ENCODE measurements around the gene TRAPPC2L. TPM values are rescaled to one million over a fixed set of nuclear protein-coding genes. Genes with fewer than 3 reads are reported as not detected.

The TRAPPC2L gene
- total RNA-seq, 1 experiment from 2014 or later: 94.1 TPM

- no peak for TF ChIP-seq ZFX (IDR thresholded peaks at IDR 0.05)
- TF ChIP-seq ELF1 (IDR thresholded peaks at IDR 0.05; ENCODE audit: borderline replicate concordance, low read depth): no peak
- no peak for TF ChIP-seq MAX (IDR thresholded peaks at IDR 0.05)
- no peak for TF ChIP-seq EGR1 (IDR thresholded peaks at IDR 0.05; ENCODE audit: low read depth)
- no peak for TF ChIP-seq CEBPB (IDR thresholded peaks at IDR 0.05; ENCODE audit: low read depth)
- TF ChIP-seq JUND (IDR thresholded peaks at IDR 0.05): no peak
- TF ChIP-seq EZH2phosphoT487 (IDR thresholded peaks at IDR 0.05; ENCODE audit: borderline replicate concordance): no peak
- no peak for TF ChIP-seq EZH2 (IDR thresholded peaks at IDR 0.05)
Observed at GRCh38 chr16:88846088-88846487, 10.8 kb upstream of the TRAPPC2L start (continued).

GRCh38 chr16:88847654-88848053, 9.3 kb upstream of the TRAPPC2L start:
- Histone ChIP-seq H3K9me3 (ENCODE audit: control insufficient read depth in 1 of 2, insufficient read depth in 1 of 2, low read depth in 1 of 2, low read length in 2 of 2) (no peaks in the 10 kb centered on the region), H3K27me3 (ENCODE audit: insufficient read depth, low read length) (no peaks in the 10 kb centered on the region), H4K20me1 (ENCODE audit: insufficient read depth) (no peaks in the 10 kb centered on the region), H3K4me2 (ENCODE audit: low read length) (no peak overlapping the region), H2AFZ (ENCODE audit: low read depth, low read length, poor library complexity, severe bottlenecking) (no peak overlapping the region), H3K4me1 (ENCODE audit: control insufficient read depth in 1 of 2, insufficient read depth in 2 of 2, low read length in 2 of 2) (no peaks in the 10 kb centered on the region), H3K9me2 (ENCODE audit: insufficient read depth) (no peaks in the 10 kb centered on the region), H3K36me3 (ENCODE audit: control insufficient read depth in 1 of 2, insufficient read depth in 2 of 2, low read length in 2 of 2) (no peaks in the 10 kb centered on the region), H3K4me3 (replicated peaks in 1 of 2; ENCODE audit: low read depth in 1 of 2, low read length in 2 of 2) (no peak overlapping the region), H3K9ac (ENCODE audit: low read length) (no peak overlapping the region), H3K79me2 (ENCODE audit: insufficient read depth, low read length) (no peaks in the 10 kb centered on the region), H3K27ac (ENCODE audit: low read depth, low read length) (no peak overlapping the region)
- no peak for ATAC-seq
- DNase-seq (ENCODE audit: low read depth, low spot score): no peak
- CTCF ChIA-PET: no interaction called here
- POLR2A ChIA-PET: no interaction called here
- intact Hi-C loops (cut with micrococcal nuclease): no loop called here
- RAD21 ChIA-PET (ENCODE audit: low non-redundant PET in 1 of 2, low total read pairs in 2 of 2, uncharacterized antibody in 2 of 2, unreplicated experiment in 2 of 2): no interaction called here
- no TSS peak for BruUV-seq (replicated peaks)
- TF ChIP-seq RAD21 (IDR thresholded peaks at IDR 0.05; ENCODE audit: low read depth): no peak
- no peak for TF ChIP-seq ZBTB33 (IDR thresholded peaks at IDR 0.05; ENCODE audit: extremely low read depth, insufficient replicate concordance, low read length)
- no peak for TF ChIP-seq ATF3 (IDR thresholded peaks at IDR 0.05)
- TF ChIP-seq POLR2A (IDR thresholded peaks at IDR 0.05; ENCODE audit: borderline replicate concordance, extremely low read depth, insufficient read depth, insufficient read length): no peak
- no peak for TF ChIP-seq FOSL1 (IDR thresholded peaks at IDR 0.05; ENCODE audit: low read depth)
- no peak for TF ChIP-seq ZFX (IDR thresholded peaks at IDR 0.05)
- no peak for TF ChIP-seq CBX3 (IDR thresholded peaks at IDR 0.05; ENCODE audit: low read depth)
- TF ChIP-seq SIN3A (IDR thresholded peaks at IDR 0.05; ENCODE audit: low read depth): no peak
- no peak for TF ChIP-seq EZH2phosphoT487 (IDR thresholded peaks at IDR 0.05; ENCODE audit: borderline replicate concordance)
- TF ChIP-seq REST (IDR thresholded peaks at IDR 0.05; ENCODE audit: low read depth): no peak
- no peak for TF ChIP-seq CEBPB (IDR thresholded peaks at IDR 0.05; ENCODE audit: low read depth)
- no peak for TF ChIP-seq ZNF274 (IDR thresholded peaks at IDR 0.05; ENCODE audit: low read depth, low read length)
- TF ChIP-seq ELF1 (IDR thresholded peaks at IDR 0.05; ENCODE audit: borderline replicate concordance, low read depth): no peak
- TF ChIP-seq SP1 (IDR thresholded peaks at IDR 0.05; ENCODE audit: low read depth): no peak
- no peak for TF ChIP-seq CTCF (IDR thresholded peaks at IDR 0.05 in 2 of 3, conservative IDR thresholded peaks at IDR 0.05 in 1 of 3; ENCODE audit: borderline replicate concordance in 1 of 3, insufficient read depth in 1 of 3, low read depth in 2 of 3, low read length in 2 of 3)
- no peak for TF ChIP-seq EGR1 (IDR thresholded peaks at IDR 0.05; ENCODE audit: low read depth)
- no peak for TF ChIP-seq SRF (IDR thresholded peaks at IDR 0.05; ENCODE audit: low read depth)

All from HCT116 (cell line).